Body of pancreas (tissue), 4 donors: Measurements from ENCODE around the gene BCL7A. TPM values are rescaled to one million over a fixed set of nuclear protein-coding genes. Genes with fewer than 3 reads are reported as not detected.

ENCODE experiments used
- ATAC-seq: fragments of 150-250 bp; one replicate; pipeline ENCODE4 v1.9.1; 2016
- DNase-seq, 4 donors: peaks; one replicate each; pipeline ENCODE4 v3.0.0-alpha.2; 2019
- H3K27ac ChIP-seq, 4 donors: fragments of 200-600 bp; sonication (generic); 1 replicate in 3 of 4; 2 replicates in 1 of 4; pipeline versions ENCODE4 v1.5.1 to v1.6.1; 2016 to 2019; ENCODE audit warnings: mild to moderate bottlenecking in 1 of 4, mixed read lengths in 1 of 4, moderate library complexity in 1 of 4
- H3K27me3 ChIP-seq, 2 donors: fragments of 200-600 bp; sonication (generic); one replicate each; pipeline ENCODE4 v1.6.0; 2016; ENCODE audit warnings: mild to moderate bottlenecking in 1 of 2
- H3K36me3 ChIP-seq, 2 donors: fragments of 200-600 bp; sonication (generic); replicated peaks in 1 of 2; 2 replicates each; pipeline ENCODE4 v1.5.1; 2016; ENCODE audit warnings: low read depth in 2 of 2; ENCODE audit not compliant: insufficient read depth in 1 of 2
- H3K4me1 ChIP-seq: fragments of 200-600 bp; sonication (generic); one replicate; pipeline ENCODE4 v1.6.0; 2016
- H3K4me3 ChIP-seq, 2 donors: fragments of 200-600 bp; sonication (generic); 1 replicate in 1 of 2; 2 replicates in 1 of 2; pipeline ENCODE4 v1.5.1; 2016 to 2019
- H3K9me3 ChIP-seq, 3 donors: fragments of 200-600 bp; sonication (generic); 1 replicate in 2 of 3; 2 replicates in 1 of 3; pipeline ENCODE4 v1.5.1; 2016
- POLR2A ChIP-seq, 3 donors: fragments of 450-650 bp; IDR thresholded peaks; one replicate each; pipeline ENCODE4 v1.6.1; 2016; ENCODE audit warnings: antibody characterized with exemption in 3 of 3, mild to moderate bottlenecking in 2 of 3
- WGBS, 2 donors: methylation state at CpG; one replicate each; pipeline ENCODE4 v1.1.5; 2017; 5-methylcytosine and 5-hydroxymethylcytosine counted together
- intact Hi-C: fragments of 100-400 bp; cut with DNase I; formaldehyde crosslinking; loops from one replicate; pipeline ENCODE4 v1.15.1; 2023
- total RNA-seq, 2 donors: library from RNA; depleted of rRNA; stranded (reverse); fragments of >200 nt; gene quantifications; one replicate each; pipeline ENCODE4 v1.1.0, GENCODE V29; 2016
- TF ChIP-seq, protein P1 (sequence below), 7 experiments: fragments of 450-650 bp in 4 of 7; fragments of 200-600 bp in 3 of 7; sonication (generic) in 3 of 7; IDR thresholded peaks; one replicate each; pipeline ENCODE4 v1.5.1; 2016 to 2019; ENCODE audit warnings: antibody characterized with exemption in 7 of 7

BCL7A gene
- total RNA-seq, 2 donors from 2014 or later, result 19.1 to 25.2 TPM

DNA sequence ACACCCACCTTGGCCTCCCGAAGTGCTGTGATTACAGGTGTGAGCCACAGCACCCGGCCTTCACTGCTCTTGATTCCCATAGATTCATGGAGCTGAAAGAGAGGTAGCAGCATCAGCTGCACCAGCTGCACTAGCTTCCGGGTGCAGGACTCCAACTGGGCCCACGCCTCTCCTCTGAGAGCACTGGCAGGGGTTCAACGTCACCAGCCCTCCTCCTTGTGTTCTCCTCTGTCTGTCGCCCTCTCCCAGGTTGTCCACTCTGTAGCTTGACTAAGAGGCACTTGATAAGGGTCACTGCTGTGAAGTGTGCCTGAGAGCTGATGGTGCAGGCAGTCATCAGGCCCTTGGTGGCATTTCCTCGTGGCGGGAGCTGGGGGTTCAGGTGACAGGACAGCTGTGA, 85.2 kb downstream of the BCL7A start:
- DNase-seq, result peak; percentile 57 to 78 (median 74)

DNA sequence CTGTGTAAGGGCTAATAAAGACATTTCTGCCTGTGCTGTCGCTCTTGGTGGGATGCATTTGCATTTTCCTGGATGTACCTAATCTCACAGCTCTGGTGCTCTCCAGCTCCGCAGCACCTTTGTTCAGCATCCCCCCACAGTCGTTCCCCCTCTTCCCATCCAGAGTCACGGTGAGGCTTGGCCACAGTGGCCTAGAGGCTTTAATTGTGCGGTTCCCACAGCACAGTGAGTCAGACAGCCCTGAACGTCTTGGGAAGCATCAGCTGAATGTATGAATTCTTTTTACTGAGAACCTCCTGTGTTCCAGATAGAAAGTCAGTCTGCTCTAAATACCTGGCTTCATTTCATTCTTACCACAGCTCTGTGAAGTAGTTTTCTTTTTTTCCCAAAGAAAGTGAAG, 85.6 kb downstream of the BCL7A start:
- intact Hi-C loops, result no loop called here
- Histone ChIP-seq H3K27ac (peak overlapping the region in 3 of 4 donors; percentile 13 to 50 (median 44)), H3K27me3 (no peaks in the 10 kb centered on the region), H3K9me3 (no peaks in the 10 kb centered on the region), H3K36me3 (no peaks in the 10 kb centered on the region), H3K4me3 (no peak overlapping the region), H3K4me1 (peaks cover 97% of the 10 kb centered on the region)
- 54 to 60% methylated on average over 6 of the region's 6 CpGs for WGBS, 2 donors
- DNase-seq (no peak), ATAC-seq (no peak)
- TF ChIP-seq POLR2A (IDR thresholded peaks at IDR 0.05), result no peak
- TF ChIP-seq, protein P1, sequence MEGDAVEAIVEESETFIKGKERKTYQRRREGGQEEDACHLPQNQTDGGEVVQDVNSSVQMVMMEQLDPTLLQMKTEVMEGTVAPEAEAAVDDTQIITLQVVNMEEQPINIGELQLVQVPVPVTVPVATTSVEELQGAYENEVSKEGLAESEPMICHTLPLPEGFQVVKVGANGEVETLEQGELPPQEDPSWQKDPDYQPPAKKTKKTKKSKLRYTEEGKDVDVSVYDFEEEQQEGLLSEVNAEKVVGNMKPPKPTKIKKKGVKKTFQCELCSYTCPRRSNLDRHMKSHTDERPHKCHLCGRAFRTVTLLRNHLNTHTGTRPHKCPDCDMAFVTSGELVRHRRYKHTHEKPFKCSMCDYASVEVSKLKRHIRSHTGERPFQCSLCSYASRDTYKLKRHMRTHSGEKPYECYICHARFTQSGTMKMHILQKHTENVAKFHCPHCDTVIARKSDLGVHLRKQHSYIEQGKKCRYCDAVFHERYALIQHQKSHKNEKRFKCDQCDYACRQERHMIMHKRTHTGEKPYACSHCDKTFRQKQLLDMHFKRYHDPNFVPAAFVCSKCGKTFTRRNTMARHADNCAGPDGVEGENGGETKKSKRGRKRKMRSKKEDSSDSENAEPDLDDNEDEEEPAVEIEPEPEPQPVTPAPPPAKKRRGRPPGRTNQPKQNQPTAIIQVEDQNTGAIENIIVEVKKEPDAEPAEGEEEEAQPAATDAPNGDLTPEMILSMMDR (IDR thresholded peaks at IDR 0.05), result no peak

More for the DNA sequence above, 85.2 kb downstream of the BCL7A start:
- TF ChIP-seq POLR2A (IDR thresholded peaks at IDR 0.05), result no peak
- TF ChIP-seq, protein P1 (IDR thresholded peaks at IDR 0.05), result no peak
- peak; percentile 25 for ATAC-seq
- Histone ChIP-seq H3K9me3 (no peaks in the 10 kb centered on the region), H3K4me1 (peaks cover 95% of the 10 kb centered on the region), H3K27ac (peak overlapping the region in 3 of 4 donors; percentile 13 to 50 (median 44)), H3K27me3 (no peaks in the 10 kb centered on the region), H3K4me3 (no peak overlapping the region), H3K36me3 (no peaks in the 10 kb centered on the region)
- intact Hi-C loops, result no loop called here
- WGBS, 2 donors, result 38 to 47% methylated on average over 8 of the region's 8 CpGs

DNA sequence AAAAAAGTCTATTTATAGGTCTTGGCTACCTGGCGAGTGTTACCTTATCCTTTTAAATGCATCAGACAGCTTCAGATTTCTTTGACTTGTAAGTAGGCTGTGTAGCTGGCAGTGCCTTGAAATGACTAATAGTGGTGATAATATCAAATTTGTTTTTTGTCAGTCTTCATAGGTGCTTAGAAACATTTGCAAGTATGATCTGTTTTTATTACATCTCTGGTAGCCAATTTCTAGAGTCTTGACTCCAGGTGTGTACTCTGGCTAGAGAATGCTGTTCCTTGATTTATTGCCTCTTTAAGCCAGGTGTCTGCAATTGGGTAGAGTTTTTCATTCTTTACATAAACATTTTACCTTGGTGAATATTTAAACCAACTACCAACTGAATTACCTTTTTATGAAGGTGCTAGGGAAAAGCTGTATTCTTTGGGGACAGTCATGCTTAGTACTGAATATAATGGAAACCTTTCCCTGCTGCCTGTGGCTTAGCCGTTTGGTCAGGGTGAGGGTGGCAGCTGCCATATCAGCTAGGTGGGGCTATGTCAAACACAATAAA, 89.5 kb downstream of the BCL7A start:
- WGBS, 2 donors, result 13% methylated on average over 2 of the region's 2 CpGs
- peak in 1 of 3 donors; percentile 17 for TF ChIP-seq POLR2A (IDR thresholded peaks at IDR 0.05)
- TF ChIP-seq, protein P1 (IDR thresholded peaks at IDR 0.05), result no peak
- no peak overlapping the region for H3K4me3 ChIP-seq
- peak overlapping the region; percentile 27 to 87 (median 73) for H3K27ac ChIP-seq
- ATAC-seq, result peak; percentile 85
- H3K9me3 ChIP-seq, result no peaks in the 10 kb centered on the region
- no peaks in the 10 kb centered on the region for H3K27me3 ChIP-seq
- peaks cover 89% of the 10 kb centered on the region for H3K4me1 ChIP-seq
- DNase-seq, result peak in 3 of 4 donors; percentile 36 to 65 (median 61)
- intact Hi-C loops, result no loop called here
- H3K36me3 ChIP-seq, result no peaks in the 10 kb centered on the region

Other genes with a start within 250 kb of the BCL7A start
- gene RHOF, start 228.2 kb upstream of the BCL7A start, total RNA-seq, result 10 to 100 TPM in 1 of 2 donors, 1 to 10 TPM in 1; 9.9 to 10.2 TPM
- gene SETD1B, start 217.9 kb upstream of the BCL7A start, total RNA-seq, result 10 to 100 TPM in 1 of 2 donors, 1 to 10 TPM in 1; 9.1 to 15.8 TPM
- gene HPD, start 163.0 kb upstream of the BCL7A start, total RNA-seq, result 1 to 10 TPM; 3.0 to 5.7 TPM
- gene PSMD9, start 133.1 kb upstream of the BCL7A start, total RNA-seq, result 10 to 100 TPM; 23.1 to 42.3 TPM
- 1 to 10 TPM; 3.6 to 7.0 TPM for gene CFAP251, start 103.3 kb upstream of the BCL7A start, total RNA-seq
- gene MLXIP, start 56.9 kb downstream of the BCL7A start, total RNA-seq, result 10 to 100 TPM; 43.6 to 84.0 TPM
- gene IL31, start 152.3 kb downstream of the BCL7A start, total RNA-seq, result not detected
- gene LRRC43, start 161.2 kb downstream of the BCL7A start, total RNA-seq, result 1 to 10 TPM in 1 of 2 donors, not detected in 1; 2.3 TPM
- gene B3GNT4, start 181.8 kb downstream of the BCL7A start, total RNA-seq, result not detected
- 10 to 100 TPM; 15.8 to 28.3 TPM for gene DIABLO, start 204.2 kb downstream of the BCL7A start, total RNA-seq
- 1 to 10 TPM; 7.3 to 9.9 TPM for gene VPS33A, start 244.6 kb downstream of the BCL7A start, total RNA-seq